HG03066 (cell line): ENCODE results near the gene IKZF1.

Source experiments
- ATAC-seq: cut with Tn5 transposase; IDR thresholded peaks from one replicate; pipeline ENCODE4 v1.9.1; 2021; ENCODE audit warnings: low read depth; ENCODE audit not compliant: unreplicated experiment

The IKZF1 gene

GRCh38 chr7:50431316-50431715 is 126.8 kb downstream of the IKZF1 start:
- ATAC-seq: no peak

DNA sequence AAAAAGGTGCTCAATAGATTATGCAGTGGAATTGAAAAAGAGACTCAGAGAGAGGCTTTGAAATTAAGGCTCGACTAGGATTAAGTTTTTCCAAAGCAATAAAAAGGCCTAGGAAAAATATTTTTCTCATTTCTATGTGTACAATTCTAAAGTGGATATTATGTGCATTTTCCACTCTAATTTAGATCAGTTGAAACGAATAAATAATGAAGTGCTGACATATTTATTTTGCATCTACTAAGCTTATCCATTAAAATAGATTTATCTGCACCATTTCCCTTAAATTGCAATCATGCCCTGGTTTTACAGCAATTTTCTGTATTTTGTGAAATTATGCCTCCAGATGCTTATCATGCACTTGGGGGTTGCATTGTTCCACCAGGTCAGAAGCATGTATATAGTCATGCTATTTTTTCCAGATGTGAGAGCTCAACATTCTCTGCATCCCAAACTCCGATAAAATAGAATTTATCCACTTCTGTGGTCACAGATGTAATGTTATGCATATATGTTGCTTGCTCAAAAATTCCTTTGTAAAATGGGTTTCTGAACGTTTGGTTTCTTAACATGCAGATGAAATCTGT is 127.3 kb downstream of the IKZF1 start:
- ATAC-seq: no peak

- ATAC-seq: no peak
These were observed 131.8 kb downstream of the IKZF1 start for GRCh38 chr7:50436133-50436806.

- peak; percentile 27 for ATAC-seq
These were observed 142.0 kb downstream of the IKZF1 start for GRCh38 chr7:50446542-50446960.

DNA sequence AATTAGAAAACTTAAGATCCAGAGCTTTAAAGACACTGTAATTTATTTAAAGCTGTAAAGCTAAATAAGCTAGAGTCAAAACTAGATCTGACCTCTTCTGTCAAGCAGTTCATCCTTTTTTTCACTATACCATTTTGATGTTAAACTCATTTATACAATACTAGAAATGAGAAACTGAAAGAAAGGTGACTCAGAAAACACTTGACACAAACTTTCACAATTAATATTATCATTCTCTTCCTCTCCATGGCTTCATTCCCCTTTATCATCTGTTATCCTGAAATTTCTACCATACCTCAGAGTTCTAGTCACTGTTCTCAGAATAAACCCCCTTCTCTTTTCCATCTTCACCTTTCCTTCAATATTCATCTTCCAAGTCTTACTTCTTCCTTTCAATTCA is 144.3 kb downstream of the IKZF1 start:
- no peak for ATAC-seq

DNA sequence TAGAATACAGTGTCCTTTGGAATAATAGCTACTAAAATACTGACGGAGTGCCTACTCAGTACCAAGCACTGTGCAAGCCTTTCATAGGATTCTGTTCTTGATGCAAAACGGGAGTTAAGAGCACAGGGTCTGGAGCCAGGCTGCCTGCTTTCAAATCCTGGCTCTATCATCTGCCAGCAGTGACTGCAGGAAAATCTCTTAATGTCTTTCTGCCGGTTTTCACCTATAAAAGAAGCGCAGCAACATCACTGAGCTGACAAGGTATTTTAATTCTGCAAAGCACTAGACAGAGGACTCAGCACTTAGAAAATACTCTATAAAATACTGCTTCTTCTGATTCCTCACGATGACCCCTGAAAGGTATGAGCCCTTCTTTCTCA is 145.0 kb downstream of the IKZF1 start:
- no peak for ATAC-seq

GRCh38 chr7:50449881-50450589 is 145.5 kb downstream of the IKZF1 start, which contains the start of gene FIGNL1:
Gene FIGNL1, minus strand, starts transcription at chr7:50450350. Its CDS starts 3,063 bp downstream, at chr7:50447287.
- ATAC-seq: peak; percentile 80

DNA sequence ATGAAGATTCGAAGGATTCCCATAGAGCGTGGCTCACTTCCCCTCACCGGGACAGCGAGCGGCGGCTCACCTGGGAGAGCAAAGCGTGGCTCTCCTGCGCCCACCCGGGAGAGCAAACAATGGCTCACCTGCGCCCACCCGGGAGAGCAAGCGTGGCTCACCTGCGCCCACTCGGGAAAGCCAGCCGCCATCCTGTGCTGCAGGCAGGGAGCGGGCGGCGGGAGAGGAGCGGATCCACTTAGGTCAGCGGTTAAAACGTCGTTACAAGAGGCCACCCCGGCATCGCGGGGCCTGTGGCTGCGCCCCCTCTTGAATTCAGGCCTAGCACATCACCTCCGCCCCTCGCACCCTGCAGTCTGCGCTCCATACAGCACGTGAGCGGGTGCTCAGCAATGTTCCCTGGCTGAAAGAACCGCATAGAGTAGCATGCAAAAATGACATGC is 146.1 kb downstream of the IKZF1 start:
- ATAC-seq: peak; percentile 4
